CD4-positive, alpha-beta T cell treated with Interleukin-15 for 1 hour (primary cell): Measurements from ENCODE around the gene SMAGP.
"Not testable (repeated sequence)": the region's sequence is repeated elsewhere in the genome, so short reads cannot be mapped to it uniquely, and the experiment has no call there.

Source experiments
- DNase-seq: peaks from one replicate; pipeline ENCODE4 v3.0.0-alpha.2; 2020

Gene SMAGP, protein sequence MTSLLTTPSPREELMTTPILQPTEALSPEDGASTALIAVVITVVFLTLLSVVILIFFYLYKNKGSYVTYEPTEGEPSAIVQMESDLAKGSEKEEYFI

GRCh38 chr12:51270067-51270950 is at the start of gene SMAGP:
Gene SMAGP (minus strand): TSS chr12:51270415. CDS start chr12:51269278, 1,137 bp downstream.
- DNase-seq: peak; percentile 41

DNA sequence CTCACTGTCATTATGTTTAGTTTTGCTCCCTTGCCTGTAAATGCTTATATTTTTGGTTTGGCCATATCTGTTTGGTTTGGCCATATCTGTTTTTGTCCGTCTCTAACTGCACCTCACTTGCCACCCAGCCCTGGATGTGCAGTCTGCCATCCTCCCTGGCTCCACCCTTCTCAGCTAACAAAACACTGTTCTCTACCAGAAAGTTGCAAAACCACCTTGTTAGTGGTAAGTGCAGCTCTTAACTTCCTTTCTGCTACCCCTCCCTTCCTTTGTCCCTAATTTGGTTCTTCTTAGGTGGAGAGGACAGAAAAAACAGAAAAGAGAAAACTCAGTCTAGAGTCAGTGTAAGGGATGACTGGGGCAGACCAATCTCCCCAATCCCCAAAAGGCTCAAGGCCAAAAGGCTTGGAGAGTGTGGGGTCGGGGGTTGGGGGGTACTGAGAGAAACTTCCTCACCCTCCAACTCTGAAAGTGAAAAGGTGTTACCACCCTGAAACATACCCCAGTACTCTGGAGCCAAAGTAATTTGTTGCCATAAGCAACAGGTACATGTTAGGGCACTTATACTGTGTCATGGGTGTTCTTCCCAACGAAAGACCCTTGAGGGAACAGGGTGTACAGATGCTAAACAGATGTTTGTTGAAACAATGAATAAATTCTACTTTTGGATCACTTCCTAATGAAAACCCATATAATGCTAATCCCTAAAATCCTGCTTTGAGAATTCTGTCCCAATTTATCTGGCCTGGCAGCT is 48.8 kb upstream of the SMAGP start:
- peak; percentile 57 for DNase-seq

DNA sequence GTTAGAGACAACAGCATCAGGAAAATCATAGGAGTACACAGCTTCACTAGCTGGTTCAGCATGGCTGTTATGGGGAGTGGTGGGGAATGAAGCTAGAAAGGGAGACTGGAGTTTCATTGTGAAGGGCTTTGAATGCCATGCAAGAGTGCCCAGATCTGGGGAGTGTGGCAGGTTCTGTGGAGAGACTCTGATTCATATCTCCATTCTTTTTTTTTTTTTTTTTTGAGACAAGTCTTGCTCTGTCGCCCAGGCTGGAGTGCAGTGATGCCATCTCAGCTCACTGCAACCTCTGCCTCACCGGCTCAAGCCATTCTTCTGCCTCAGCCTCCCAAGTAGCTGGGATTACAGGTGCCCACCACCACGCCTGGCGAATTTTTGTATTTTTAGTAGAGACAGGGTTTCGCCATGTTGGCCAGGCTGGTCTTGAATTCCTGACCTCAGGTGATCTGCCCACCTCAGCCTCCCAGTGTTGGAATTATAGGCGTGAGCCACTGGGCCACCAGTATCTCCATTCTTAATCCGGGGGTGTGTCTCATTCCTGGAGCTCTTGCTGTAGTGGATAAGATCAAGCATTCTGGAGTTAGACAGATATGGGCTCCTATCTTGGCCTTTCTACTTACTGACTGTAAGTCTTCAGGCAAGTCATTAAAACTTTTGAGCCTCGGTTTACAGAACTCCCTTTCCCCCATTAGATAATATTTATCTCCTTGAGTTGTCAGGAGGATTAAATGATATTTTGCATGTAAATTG is 48.0 kb upstream of the SMAGP start:
- not testable (repeated sequence) for DNase-seq

DNA sequence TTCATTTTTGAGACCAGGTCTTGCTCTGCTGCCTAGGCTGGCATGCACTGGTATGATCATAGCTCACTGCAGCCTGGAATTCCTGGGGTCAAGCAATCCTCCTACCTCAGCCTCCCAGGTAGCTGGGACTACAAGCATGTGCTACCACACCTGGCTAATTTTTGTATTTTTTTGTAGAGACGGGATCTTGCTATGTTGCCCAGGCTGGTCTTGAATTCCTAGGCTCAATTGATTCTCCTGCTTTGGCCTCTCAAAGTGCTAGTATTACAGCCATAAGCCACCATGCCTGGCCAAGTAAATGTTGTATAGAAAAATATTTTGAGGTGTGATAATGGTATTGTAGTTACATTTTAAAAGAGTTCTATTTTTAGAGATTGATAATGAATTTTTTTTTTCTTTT is 41.2 kb upstream of the SMAGP start:
- no peak for DNase-seq

DNA sequence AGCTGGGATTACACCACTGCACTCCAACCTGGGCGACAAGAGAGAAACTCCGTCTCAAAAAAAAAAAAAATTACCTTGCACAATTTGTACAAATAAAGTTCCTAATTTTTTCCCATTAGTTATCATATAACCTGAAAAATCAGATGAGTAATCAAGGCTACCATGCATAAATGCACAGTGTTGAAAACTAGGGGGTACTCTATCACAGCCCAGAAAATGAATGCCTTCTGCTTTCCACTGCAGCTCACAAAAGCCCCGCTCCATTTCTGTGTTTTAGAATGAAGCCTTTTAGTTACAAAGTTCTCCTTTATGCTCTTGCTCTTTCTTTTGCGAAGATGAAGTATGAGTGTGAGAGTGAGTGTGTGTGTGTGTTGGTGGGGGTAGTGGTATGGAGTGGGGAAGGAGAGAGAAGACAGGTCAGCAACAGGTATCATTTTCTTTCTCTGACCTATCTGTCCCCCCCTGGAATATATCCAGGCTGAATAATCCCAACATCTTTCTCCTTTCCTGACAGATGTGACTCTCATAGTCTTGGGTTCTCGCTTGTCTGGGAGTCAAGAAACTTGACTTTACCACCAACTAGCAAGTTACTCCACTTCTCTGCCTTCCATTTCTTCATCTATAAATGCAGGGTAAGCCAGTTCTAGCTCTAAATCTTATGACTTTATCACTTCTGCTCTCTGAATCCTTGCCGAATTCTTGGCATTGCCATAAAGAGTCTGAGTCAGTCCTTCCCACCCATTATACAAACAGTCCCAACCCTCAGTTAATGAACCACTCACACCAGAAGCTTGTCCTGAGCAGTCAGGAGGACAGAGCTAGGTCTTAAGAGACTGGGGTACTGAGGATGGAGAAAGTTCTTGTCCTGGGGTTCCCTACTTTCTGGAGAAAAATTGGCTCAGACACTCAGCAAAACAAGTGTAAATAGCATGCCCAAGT is 37.7 kb upstream of the SMAGP start:
- DNase-seq: no peak

DNA sequence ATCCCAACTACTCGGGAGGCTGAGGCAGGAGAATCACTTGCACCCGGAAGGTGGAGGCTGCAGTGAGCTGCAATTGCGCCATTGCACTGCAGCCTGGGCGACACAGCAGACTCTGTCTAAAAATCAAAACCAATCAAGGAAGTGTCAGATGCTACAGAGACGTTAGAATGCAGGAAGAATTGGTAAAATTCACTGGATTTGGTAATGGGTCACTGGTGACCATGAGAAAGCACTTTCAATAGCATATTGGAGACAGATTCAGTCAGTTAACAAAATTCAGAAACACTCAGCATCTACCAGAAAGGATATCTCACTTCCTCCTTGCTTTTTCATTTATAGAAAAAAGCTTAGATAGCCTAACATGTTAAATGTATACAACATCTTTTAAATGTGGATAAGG is 36.3 kb upstream of the SMAGP start:
- DNase-seq: no peak

GRCh38 chr12:51300768-51301167 is 30.6 kb upstream of the SMAGP start:
- DNase-seq: not testable (repeated sequence)

DNA sequence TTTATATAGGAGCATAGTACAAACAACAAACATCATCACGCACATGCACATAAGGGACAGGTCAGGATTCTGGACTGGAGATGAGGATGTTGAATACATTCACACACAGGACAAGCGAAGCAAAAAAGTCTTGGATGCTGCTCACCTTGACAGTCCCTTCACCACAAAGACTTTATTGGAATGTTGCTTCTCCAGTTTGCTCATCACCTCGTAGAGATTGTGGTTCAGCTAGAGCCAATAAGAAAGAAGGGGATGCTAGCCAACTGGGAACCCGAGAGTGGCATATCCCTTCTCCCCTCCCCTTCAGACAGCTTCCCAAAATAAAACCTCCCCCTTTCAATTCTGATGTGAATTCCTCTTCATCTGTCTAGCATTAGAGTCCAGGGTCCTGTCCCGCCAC is 25.4 kb upstream of the SMAGP start:
- DNase-seq: no peak

- DNase-seq: not testable (repeated sequence)
These were observed 23.9 kb upstream of the SMAGP start for GRCh38 chr12:51294097-51294496.

DNA sequence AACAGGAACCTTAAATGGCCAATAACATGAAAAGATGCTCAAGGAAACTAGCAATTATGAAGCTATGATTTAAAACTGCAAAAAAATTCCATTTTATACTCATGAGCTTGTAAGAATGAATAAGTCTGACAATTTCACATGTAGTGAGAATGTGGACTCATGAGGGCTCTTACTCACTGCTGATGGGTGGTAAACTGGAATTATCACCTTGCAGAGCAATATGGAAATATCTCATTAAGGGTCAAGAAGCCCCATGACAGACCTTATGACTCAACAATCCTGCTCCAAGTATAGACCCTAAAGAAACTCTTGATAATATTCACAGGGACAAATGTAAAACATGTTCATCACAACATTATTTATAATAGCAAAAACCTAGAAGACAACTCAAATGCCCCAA is 23.5 kb upstream of the SMAGP start:
- no peak for DNase-seq

DNA sequence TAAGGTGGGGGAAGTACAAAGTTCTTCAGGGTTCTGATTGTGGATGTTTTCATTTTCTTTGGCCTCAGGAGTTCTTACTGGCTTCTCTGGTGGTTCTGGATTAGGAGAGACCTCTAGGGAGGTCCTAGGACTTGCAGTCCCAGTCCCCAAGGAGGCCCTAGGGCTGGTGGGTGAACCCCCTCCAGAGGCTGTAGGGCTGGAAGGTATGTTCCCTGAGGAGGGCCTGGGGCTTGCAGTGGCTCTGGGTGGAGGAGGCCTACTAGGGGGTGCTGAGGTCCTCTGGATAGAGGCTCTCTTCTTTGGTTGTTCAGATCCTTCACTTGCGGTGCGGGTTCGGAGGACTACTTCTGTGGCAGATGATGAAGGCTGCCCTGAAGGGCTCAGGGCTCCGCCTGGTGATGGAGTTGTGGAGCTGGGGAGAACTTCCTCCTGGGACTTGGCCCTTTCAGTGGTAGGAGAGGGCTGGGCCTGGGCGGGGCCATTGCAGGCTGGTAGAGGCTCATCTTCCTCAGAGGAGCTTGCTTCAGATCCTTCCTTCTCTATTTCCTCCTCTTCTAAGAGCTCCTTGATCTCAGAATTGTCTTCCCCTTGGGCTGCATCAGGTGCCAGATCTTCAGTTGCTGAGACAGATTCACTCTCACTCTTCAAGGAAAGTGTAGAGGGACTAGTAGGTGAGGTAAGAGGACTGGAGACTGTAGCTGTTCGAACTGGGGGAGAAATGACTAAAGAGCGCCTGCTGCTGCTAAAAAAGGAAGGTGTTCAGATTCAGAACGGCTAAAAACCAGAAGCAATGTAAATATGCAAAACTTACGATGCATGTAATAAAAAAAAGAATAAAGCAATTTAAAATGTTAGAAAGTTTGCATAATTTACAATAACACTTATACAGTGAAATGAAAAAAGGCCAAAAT is 21.6 kb upstream of the SMAGP start:
- peak; percentile 52 for DNase-seq

GRCh38 chr12:51285843-51286242 is 15.6 kb upstream of the SMAGP start:
- no peak for DNase-seq

DNA sequence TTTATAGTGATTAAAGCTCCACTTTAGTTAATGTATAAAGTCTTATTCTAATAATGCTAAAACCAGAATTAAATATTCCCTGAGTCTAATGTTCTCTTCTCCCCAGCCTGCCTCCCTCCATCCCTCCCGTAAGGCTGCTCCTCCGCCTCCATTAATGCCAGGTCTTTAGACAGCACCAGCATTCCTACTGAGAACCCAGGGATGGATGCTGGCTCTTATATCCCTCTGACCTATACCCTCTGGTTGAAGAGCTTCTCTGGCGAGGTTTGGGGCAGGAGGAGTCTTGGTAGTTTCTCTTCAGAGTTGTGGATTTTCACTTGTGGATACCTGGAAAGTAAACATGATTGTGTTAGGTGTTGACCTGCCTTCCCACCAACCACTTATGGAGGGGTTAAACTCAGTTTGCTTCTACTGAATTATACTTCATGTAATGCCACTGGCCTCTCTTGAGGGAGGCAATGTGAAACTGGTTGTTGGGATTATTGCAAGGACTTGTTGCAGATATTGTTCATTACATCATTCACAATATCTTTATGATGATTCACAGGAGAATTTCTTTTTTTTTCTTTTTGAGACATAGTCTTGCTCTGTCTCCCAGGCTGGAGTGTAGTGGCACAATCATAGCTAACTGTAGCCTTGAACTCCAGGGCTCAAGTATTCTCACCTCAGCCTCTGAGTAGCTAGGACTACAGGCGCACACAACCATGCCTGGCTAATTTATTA is 11.1 kb upstream of the SMAGP start:
- DNase-seq: no peak

DNA sequence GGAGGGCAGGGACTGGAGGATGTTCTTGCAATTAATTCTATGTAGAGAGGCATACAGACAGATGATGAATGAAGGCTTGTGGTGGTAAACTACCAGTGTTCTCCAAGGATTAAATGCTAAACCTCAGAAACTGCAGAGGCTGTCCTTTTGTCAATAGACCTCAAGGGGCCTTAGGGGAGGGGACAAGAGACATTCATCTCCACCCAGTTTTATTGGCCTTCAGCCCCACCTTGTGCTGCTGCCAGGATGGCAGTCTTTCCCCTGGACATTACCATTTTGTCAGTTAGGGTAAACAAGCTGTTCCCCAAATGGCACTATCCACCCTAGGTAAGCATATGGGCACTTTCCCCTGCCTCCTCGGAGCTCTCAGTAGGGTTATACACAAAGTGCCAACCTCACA is 4.9 kb upstream of the SMAGP start:
- DNase-seq: no peak

DNA sequence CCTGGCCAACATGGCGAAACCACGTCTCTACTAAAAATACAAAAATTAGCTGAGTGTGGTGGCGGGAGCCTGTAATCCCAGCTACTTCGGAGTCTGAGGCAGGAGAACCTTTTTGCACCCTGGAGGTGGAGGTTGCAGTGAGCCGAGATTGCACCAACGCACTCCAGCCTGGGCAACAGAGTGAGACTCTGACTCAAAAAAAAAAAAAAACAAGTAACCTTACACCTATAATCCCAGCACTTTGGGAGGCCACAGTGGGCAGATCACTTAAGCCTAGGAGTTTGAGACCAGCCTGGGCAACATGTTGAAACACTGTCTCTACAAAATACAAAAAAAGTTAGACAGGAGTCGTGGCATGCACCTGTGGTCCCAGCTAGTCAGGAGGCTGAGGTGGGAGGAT is 2.6 kb upstream of the SMAGP start:
- DNase-seq: not testable (repeated sequence)

GRCh38 chr12:51270951-51271518 is 820 bp upstream of the SMAGP start:
- DNase-seq: no peak

- peak; percentile 54 for DNase-seq
These were observed 795 bp downstream of the SMAGP start for GRCh38 chr12:51269174-51270066.

DNA sequence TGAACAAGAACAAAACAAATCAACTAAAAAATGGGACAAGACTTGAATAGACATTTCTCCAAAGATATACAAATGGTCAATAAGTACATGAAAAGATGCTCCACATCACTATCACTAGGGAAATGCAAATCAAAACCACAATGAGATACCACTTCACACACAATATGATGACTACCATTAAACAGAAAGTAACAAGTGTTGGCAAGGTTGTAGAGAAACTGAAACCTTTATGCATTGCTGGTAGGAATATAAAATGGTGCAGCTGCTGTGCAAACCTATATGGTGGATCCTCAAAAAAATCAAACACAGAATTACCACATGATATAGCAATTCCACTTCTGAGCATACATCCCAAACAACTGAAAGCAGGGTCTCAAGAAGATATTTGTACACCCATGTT is 5.2 kb downstream of the SMAGP start:
- no peak for DNase-seq

GRCh38 chr12:51264297-51264696 is 5.9 kb downstream of the SMAGP start:
- DNase-seq: no peak
